ENCODE results near the gene S100A2. TPM values are rescaled to one million over a fixed set of nuclear protein-coding genes. Genes with fewer than 3 reads are reported as not detected.

S100A2 gene
- total and polyA plus RNA-seq, 10 donors = 0.60 to 5.2 (median 0.97) TPM; not detected in 5

DNA sequence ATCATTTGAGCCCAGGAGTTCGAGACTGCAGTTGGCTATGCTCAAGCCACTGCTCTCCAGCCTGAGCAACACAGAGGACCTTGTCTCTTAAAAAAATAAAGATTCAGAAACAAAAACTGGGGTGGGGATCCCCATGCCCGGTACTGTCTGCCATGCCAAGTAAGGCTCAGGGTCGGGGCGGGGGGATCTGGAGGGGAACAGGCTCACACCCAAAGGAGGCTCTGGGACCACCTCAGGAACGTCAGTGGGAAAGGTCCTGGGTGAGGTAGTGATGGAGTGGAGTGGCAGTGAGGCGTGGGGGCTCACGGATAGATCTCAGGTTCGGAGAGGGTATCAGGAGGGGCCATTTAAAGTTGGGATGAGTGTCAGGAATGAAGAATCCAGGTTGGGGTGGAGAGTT, 19.3 kb downstream of the S100A2 start:
- Histone ChIP-seq H3K27ac (peak overlapping the region; percentile 74 to 93 (median 84)), H3K27me3 (replicated peaks in 1 of 7) (no peaks in the 10 kb centered on the region), H3K36me3 (peaks cover 0 to 26% (median 0%) of the 10 kb centered on the region in 6 donors), H3K9me3 (no peaks in the 10 kb centered on the region), H3K4me3 (peak overlapping the region in 2 of 8 donors; percentile 60 to 76), H3K4me1 (peaks cover 24 to 100% (median 75%) of the 10 kb centered on the region in 6 donors)
- WGBS, 5 donors = 90 to 96% (median 91%) methylated on average over 8 of the region's 8 CpGs
- TF ChIP-seq POLR2AphosphoS5 (IDR thresholded peaks at IDR 0.05) (no peak), POLR2A (IDR thresholded peaks at IDR 0.05) (no peak)
- TF ChIP-seq, protein P1, sequence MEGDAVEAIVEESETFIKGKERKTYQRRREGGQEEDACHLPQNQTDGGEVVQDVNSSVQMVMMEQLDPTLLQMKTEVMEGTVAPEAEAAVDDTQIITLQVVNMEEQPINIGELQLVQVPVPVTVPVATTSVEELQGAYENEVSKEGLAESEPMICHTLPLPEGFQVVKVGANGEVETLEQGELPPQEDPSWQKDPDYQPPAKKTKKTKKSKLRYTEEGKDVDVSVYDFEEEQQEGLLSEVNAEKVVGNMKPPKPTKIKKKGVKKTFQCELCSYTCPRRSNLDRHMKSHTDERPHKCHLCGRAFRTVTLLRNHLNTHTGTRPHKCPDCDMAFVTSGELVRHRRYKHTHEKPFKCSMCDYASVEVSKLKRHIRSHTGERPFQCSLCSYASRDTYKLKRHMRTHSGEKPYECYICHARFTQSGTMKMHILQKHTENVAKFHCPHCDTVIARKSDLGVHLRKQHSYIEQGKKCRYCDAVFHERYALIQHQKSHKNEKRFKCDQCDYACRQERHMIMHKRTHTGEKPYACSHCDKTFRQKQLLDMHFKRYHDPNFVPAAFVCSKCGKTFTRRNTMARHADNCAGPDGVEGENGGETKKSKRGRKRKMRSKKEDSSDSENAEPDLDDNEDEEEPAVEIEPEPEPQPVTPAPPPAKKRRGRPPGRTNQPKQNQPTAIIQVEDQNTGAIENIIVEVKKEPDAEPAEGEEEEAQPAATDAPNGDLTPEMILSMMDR (IDR thresholded peaks at IDR 0.05 in 8 of 11, conservative IDR thresholded peaks at IDR 0.05 in 3 of 11) = no peak
- DNase-seq = peak; percentile 67
- intact Hi-C loops (cut with DNase I; ENCODE audit: low total_unique reads) = no loop called here

DNA sequence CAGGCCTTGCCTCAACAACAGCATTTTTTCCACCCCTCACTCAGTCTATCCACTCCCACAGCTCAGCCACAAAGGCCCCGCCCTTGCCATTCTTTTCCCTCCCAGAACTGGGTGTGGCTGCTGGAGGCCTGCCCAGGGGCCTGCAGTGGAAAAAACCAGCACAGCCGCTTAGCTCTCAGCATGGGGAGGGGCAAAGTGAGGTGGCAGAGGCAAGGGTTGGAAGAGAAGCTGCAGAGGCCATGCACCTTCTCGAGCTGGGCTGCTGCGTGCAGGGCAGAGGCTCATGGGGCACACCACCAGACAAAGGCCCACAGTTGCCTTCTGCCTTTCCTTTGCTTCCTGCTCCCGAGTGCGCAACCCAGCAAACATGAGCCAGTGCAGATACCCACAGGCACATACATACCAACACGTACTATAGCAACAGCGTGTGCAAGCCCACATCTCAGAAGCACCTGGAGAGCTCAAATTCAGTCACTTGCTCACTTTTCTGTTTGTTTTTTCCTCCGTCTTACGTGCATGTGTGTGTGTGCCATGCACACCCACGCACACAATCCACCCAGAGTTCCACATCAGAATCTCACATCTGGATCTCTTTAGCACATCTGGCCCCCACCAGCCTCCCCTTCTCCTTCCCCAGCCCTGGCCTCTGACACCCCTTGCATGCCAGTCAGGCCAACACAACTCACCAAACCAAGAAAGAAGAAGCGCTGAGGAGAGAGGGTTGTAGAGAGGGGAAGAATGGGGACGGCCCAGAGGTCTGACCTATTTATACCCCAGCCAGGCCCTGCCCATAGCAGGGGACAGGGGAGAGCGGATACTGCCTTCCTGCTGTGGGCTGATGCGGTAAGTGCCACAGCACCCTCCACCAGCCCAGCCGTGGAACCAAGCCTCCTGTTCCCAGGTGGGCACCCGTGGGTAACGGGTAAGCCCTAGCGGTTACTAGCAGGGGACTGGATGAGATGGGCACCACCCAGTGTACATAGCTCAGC, 20.3 kb downstream of the S100A2 start, which contains the start of gene S100A4:
Gene S100A4 (minus strand): TSS at position 740 of the 989 bp plus-strand sequence. CDS start 1,012 bp downstream, outside the sequence.
- Histone ChIP-seq H3K36me3 (peaks cover 0 to 26% (median 0%) of the 10 kb centered on the region in 6 donors), H3K27ac (peak within 1 kb of the TSS; percentile 74 to 93 (median 84)), H3K27me3 (replicated peaks in 1 of 7) (no peaks in the 10 kb centered on the region), H3K9me3 (no peaks in the 10 kb centered on the region), H3K4me1 (peaks cover 30 to 100% (median 81%) of the 10 kb centered on the region in 6 donors), H3K4me3 (peak within 1 kb of the TSS; percentile 40 to 76 (median 52))
- TF ChIP-seq POLR2A (IDR thresholded peaks at IDR 0.05) (peak in 2 of 3 donors; percentile 27 to 74), POLR2AphosphoS5 (IDR thresholded peaks at IDR 0.05) (peak; percentile 76 to 95 (median 82))
- TF ChIP-seq, protein P1 (IDR thresholded peaks at IDR 0.05 in 8 of 11, conservative IDR thresholded peaks at IDR 0.05 in 3 of 11) = no peak
- 13 to 28% (median 21%) methylated on average over 19 of the region's 19 CpGs for WGBS, 5 donors
- peak; percentile 93 for DNase-seq
- intact Hi-C loops (cut with DNase I; ENCODE audit: low total_unique reads) = no loop called here

DNA sequence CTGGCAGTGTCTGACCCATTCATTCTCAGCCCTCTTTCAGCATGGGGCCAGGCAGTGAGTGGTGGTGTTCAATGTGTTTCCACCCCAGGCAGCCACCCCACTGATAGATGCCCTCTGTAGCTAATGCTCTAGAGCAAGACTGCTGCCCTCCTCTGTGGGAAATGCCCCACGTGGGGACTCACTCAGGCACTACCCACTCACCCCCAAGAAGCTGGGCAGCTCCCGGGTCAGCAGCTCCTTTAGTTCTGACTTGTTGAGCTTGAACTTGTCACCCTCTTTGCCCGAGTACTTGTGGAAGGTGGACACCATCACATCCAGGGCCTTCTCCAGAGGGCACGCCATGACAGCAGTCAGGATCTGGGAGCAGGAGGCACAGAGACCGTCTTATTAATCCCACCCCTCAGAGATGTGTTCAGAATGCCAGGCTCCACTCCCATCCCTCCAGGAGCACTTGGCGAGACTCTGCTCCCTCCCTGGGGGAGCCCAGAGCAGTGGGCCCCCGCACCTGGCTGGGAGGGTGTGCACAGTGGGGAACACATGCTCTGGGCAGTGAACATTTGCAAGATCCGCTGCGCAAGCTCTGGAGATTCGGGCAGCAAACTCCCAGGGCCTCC, 21.1 kb downstream of the S100A2 start:
- no peaks in the 10 kb centered on the region for H3K9me3 ChIP-seq
- peaks cover 30 to 100% (median 85%) of the 10 kb centered on the region in 6 donors for H3K4me1 ChIP-seq
- WGBS, 5 donors = 45 to 70% (median 54%) methylated on average over 9 to 10 of the region's 10 CpGs
- no peaks in the 10 kb centered on the region for H3K27me3 ChIP-seq (replicated peaks in 1 of 7)
- H3K36me3 ChIP-seq = peaks cover 0 to 26% (median 0%) of the 10 kb centered on the region in 6 donors
- TF ChIP-seq POLR2AphosphoS5 (IDR thresholded peaks at IDR 0.05) (no peak), POLR2A (IDR thresholded peaks at IDR 0.05) (no peak)
- TF ChIP-seq, protein P1 (IDR thresholded peaks at IDR 0.05 in 8 of 11, conservative IDR thresholded peaks at IDR 0.05 in 3 of 11) = no peak
- H3K27ac ChIP-seq = peak overlapping the region; percentile 74 to 93 (median 84)
- peak overlapping the region; percentile 9 to 76 (median 52) for H3K4me3 ChIP-seq
- DNase-seq = no peak
- intact Hi-C loops (cut with DNase I; ENCODE audit: low total_unique reads) = no loop called here

Measured in spleen (tissue), 11 donors.